HepG2 (cell line): ENCODE measurements around the gene PLIN5.

Experiments used
- CEBPG ChIP-seq: IDR thresholded peaks from 2 replicates; pipeline ENCODE4 v1.6.1; 2016
- DNMT1 ChIP-seq: sonication (generic); formaldehyde crosslinking; IDR thresholded peaks from 2 replicates; pipeline ENCODE4 v1.5.1; 2020; ENCODE audit warnings: mild to moderate bottlenecking, missing genetic modification reagents
- ELF3 ChIP-seq: IDR thresholded peaks from 2 replicates; pipeline ENCODE4 v1.6.1; 2016; ENCODE audit warnings: missing genetic modification reagents, missing compliant biosample characterization
- EZH2 ChIP-seq: conservative IDR thresholded peaks from 2 replicates; pipeline ENCODE4 v1.6.1; 2012; ENCODE audit warnings: mild to moderate bottlenecking, low read depth, low read length, moderate library complexity
- FOXJ3 ChIP-seq: sonication (generic); formaldehyde crosslinking; IDR thresholded peaks from 2 replicates; pipeline ENCODE4 v1.4.0; 2020; ENCODE audit warnings: missing genetic modification reagents, mild to moderate bottlenecking, borderline replicate concordance
- MXD4 ChIP-seq: IDR thresholded peaks from 2 replicates; pipeline ENCODE4 v1.6.1; 2016; ENCODE audit warnings: mild to moderate bottlenecking, missing biosample characterization, missing genetic modification reagents
- NR2F2 ChIP-seq: IDR thresholded peaks from 2 replicates; pipeline ENCODE4 v1.6.1; 2012; ENCODE audit warnings: low read depth, inconsistent platforms, borderline replicate concordance
- ZNF12 ChIP-seq: sonication (generic); formaldehyde crosslinking; IDR thresholded peaks from 2 replicates; pipeline ENCODE4 v1.5.0; 2020; ENCODE audit warnings: missing genetic modification reagents
- ZSCAN29 ChIP-seq: sonication (generic); formaldehyde crosslinking; conservative IDR thresholded peaks from 2 replicates; pipeline ENCODE4 v1.4.0; 2020; ENCODE audit warnings: mild to moderate bottlenecking, missing genetic modification reagents

- TF ChIP-seq ELF3 (CRISPR knock-in tag), result no peak
- TF ChIP-seq NR2F2, result no peak
- no peak for TF ChIP-seq CEBPG (CRISPR knock-in tag)
- no peak for TF ChIP-seq EZH2
- no peak for TF ChIP-seq ZNF12 (CRISPR knock-in tag)
- no peak for TF ChIP-seq ZSCAN29
- no peak for TF ChIP-seq MXD4 (CRISPR knock-in tag)
- no peak for TF ChIP-seq DNMT1 (CRISPR knock-in tag)
- TF ChIP-seq FOXJ3, result no peak
Observed at GRCh38 chr19:4571305-4571917, 36.4 kb upstream of the PLIN5 start.
